ENCODE measurements around the gene SNRNP200.

SNRNP200 gene

DNA sequence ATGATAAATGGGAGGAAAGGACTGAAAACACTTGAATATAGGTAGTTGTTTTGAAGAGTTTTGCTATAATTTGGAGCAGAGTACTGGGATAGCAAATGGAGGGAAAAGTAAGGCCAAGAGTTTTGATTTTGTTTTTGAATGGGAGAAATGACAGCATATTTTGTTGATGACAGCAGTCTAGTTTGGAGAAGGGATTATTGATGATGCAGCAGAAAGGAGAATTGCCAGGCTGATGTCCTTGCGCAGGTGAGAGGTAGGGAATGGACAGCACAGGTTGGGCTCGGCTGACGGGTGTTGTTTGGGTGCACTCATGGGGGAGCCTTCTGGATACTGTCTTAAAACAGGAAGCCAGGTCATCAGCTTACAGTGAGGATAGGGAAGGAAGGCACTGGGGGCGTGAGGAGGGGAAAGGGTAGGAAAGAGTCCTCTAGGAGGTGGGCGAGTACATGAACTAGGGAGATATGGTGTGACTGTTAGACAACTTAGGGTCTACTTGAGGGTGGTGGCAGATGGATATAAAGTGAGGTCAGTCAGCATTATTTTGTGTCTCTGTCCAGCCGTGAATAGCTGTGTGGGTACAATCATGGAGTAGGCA lies 40.6 kb upstream of the SNRNP200 start:
- TF ChIP-seq, protein P1, sequence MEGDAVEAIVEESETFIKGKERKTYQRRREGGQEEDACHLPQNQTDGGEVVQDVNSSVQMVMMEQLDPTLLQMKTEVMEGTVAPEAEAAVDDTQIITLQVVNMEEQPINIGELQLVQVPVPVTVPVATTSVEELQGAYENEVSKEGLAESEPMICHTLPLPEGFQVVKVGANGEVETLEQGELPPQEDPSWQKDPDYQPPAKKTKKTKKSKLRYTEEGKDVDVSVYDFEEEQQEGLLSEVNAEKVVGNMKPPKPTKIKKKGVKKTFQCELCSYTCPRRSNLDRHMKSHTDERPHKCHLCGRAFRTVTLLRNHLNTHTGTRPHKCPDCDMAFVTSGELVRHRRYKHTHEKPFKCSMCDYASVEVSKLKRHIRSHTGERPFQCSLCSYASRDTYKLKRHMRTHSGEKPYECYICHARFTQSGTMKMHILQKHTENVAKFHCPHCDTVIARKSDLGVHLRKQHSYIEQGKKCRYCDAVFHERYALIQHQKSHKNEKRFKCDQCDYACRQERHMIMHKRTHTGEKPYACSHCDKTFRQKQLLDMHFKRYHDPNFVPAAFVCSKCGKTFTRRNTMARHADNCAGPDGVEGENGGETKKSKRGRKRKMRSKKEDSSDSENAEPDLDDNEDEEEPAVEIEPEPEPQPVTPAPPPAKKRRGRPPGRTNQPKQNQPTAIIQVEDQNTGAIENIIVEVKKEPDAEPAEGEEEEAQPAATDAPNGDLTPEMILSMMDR (IDR thresholded peaks at IDR 0.05; ENCODE audit: low read depth, low read length, missing control alignments): no peak
- no peak for DNase-seq (ENCODE audit: low read depth)
- in situ Hi-C loops (cut with HindIII; ENCODE audit: low sequenced_read_pairs): no loop called here
- H3K4me3 ChIP-seq (ENCODE audit: low read depth, low read length): no peak overlapping the region

DNA sequence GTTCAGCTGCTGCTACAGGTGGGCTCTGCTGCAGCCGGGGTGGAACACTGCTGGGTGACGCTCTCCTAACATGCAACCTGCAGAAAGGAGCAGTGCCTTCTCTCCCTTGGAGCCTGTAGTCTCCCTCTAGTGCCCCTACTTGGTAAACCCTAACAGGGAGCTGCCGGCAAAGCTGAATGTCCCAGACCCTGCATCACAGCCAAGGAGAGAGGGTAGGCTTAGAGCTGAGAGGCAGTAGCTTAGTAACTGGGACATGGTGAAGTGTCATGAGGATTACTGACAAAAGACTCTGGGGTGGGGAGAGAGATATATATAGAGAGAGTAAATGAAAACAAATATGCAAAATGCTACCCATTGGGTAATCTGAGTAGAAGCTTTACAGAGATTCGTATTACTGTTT lies 40.1 kb upstream of the SNRNP200 start:
- in situ Hi-C loops (cut with HindIII; ENCODE audit: low sequenced_read_pairs): no loop called here
- no peak for DNase-seq (ENCODE audit: low read depth)
- TF ChIP-seq, protein P1 (IDR thresholded peaks at IDR 0.05; ENCODE audit: low read depth, low read length, missing control alignments): peak; percentile 37
- H3K4me3 ChIP-seq (ENCODE audit: low read depth, low read length): no peak overlapping the region

DNA sequence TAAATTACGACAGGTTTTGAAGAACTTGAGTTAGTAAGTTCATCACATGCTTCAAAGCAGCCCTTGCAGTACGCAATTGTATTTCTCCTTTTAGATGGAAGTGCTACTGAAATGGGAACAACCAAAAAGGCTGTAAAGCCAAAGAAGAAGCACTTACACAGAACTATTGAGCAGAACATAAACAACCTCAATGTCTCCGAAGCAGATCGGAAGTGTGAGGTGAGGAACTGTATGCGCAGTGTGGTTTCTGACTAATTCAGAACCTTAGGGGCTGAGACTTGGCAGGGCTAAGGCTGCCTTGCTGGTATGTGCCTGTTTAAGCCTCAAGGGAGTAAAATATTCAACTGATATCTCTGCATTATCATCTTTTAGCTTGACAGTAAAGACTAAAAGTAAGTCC lies 38.7 kb upstream of the SNRNP200 start:
- DNase-seq (ENCODE audit: low read depth): peak; percentile 32

DNA sequence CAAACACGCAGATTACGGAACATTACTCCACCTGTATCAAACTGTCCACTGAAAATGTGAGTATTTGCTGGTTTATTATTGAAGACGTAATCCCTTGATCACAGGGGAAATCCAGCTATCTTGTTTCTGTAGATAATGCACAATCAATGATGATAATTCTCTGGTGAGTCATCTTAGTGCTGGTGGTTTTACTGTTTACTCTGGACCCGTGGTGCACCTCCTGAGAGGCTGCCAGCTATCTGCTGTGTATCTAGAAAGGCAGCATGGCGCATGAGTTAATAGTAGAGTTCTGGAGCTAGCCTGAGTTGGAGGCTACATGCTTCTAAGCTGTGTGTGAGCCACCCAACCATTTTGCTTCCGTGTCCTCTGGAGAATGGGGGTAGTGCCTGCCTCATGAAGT lies 36.7 kb upstream of the SNRNP200 start:
- H3K4me3 ChIP-seq (ENCODE audit: low read depth, low read length): no peak overlapping the region
- peak; percentile 73 for DNase-seq (ENCODE audit: low read depth)
- in situ Hi-C loops (cut with HindIII; ENCODE audit: low sequenced_read_pairs): no loop called here
- TF ChIP-seq, protein P1 (IDR thresholded peaks at IDR 0.05; ENCODE audit: low read depth, low read length, missing control alignments): no peak

More for the DNA sequence above, 38.7 kb upstream of the SNRNP200 start:
- H3K4me3 ChIP-seq (ENCODE audit: low read depth, low read length): no peak overlapping the region
- TF ChIP-seq, protein P1 (IDR thresholded peaks at IDR 0.05; ENCODE audit: low read depth, low read length, missing control alignments): no peak
- in situ Hi-C loops (cut with HindIII; ENCODE audit: low sequenced_read_pairs): no loop called here

DNA sequence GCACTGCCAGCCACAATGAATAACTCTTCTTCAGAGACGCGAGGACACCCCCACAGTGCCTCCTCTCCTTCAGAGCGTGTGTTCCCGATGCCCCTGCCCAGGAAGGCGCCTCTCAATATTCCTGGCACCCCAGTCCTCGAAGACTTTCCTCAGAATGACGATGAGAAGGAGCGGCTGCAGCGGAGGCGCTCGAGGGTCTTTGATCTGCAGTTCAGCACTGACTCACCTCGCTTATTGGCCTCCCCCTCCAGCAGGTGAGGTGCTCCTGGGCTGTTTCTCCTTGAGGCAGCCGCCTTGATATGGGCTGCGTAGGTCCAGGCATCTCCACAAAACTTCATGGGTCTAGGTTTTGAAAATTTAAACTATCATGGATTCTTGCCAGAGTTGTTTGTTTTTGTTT lies 36.3 kb upstream of the SNRNP200 start:
- no peak for DNase-seq (ENCODE audit: low read depth)
- H3K4me3 ChIP-seq (ENCODE audit: low read depth, low read length): no peak overlapping the region
- in situ Hi-C loops (cut with HindIII; ENCODE audit: low sequenced_read_pairs): no loop called here
- TF ChIP-seq, protein P1 (IDR thresholded peaks at IDR 0.05; ENCODE audit: low read depth, low read length, missing control alignments): no peak

DNA sequence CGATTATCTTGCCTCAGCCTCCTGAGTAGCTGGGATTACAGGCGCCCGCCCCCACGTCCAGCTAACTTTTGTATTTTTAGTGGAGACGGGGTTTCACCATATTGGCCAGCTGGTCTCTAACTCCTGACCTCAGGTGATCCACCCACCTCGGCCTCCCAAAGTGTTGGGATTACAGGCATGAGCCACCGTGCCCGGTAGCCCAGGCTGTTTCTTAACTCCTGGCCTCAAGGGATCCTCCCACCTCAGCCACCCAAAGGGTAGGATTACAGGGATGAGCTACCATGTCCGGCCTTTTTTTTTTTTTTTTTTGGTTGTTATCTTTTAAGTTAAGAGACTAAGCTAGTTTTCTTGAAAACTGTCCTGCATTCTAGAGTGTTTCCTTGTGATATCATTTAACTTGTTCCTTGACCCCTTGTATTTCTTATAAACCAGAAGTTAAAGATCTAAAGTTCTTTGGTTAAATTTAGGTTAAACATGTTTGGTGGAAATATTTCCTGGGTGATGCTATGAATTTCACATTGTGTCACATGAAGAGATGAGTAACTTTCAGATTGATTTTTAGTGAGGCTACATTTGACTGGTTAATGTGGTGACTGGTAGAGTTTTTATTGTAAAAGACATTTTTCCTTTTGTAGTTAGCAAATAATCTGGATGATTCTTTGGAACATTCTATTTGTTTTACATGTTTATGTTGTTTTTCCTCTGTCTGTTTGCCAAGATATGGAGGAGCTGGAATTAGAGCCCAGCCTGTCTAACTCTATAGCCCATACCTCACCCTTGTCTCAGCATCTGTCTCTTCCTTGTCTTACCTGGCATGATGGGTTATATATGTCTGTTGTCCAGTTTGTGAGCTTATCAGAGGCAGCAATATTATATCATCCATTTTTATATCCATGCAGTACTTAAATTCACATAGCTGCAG lies 35.4 kb upstream of the SNRNP200 start:
- TF ChIP-seq, protein P1 (IDR thresholded peaks at IDR 0.05; ENCODE audit: low read depth, low read length, missing control alignments): no peak
- DNase-seq (ENCODE audit: low read depth): no peak
- in situ Hi-C loops (cut with HindIII; ENCODE audit: low sequenced_read_pairs): no loop called here
- H3K4me3 ChIP-seq (ENCODE audit: low read depth, low read length): no peak overlapping the region

Data from astrocyte of the cerebellum (primary cell).